ENCODE results near the gene STAU1. TPM values are rescaled to one million over a fixed set of nuclear protein-coding genes. Genes with fewer than 3 reads are reported as not detected.
A peak's percentile ranks its signal among the peaks of the same experiment; 100 is the strongest.

STAU1 gene
- total and polyA plus RNA-seq, 2 of the 13 experiments (the other 11 are each of a cell fraction or from before 2014, with no cell fraction given): 119 to 133 TPM

GRCh38 chr20:49207076-49207475 lies 18.9 kb upstream of the STAU1 start:
- ChIA-PET CTCF (ENCODE audit: low intra/inter-chr PET ratio, low total read pairs) (interaction anchor here (2.1 kb wide), 1 partner anchor 74 kb away, joined by 18 read pairs; no protein-coding TSS in a partner anchor), POLR2A (interaction anchor here (1.3 kb wide), 1 partner anchor 12 kb away, joined by 6 read pairs; the partner anchor contains the start of gene DDX27)
- Histone ChIP-seq H2AFZ (ENCODE audit: low read length) (no peak overlapping the region), H3K4me3 (replicated peaks in 1 of 3; ENCODE audit: insufficient read depth in 1 of 3, low read depth in 2 of 3, low read length in 3 of 3) (no peak overlapping the region; a peak in 1 of 6 replicates), H3K36me3 (replicated peaks in 1 of 2; ENCODE audit: control insufficient read depth in 1 of 2, insufficient read depth in 2 of 2, low read length in 2 of 2) (no peaks in the 10 kb centered on the region), H3K4me1 (ENCODE audit: insufficient read depth, low read length) (0 out of 2 replicates have a peak, but pooled peaks cover 12% of the 10 kb centered on the region), H3K27me3 (ENCODE audit: control insufficient read depth in 1 of 2, insufficient read depth in 2 of 2, low read length in 2 of 2) (no peaks in the 10 kb centered on the region), H4K20me1 (ENCODE audit: insufficient read depth, low read length) (no peaks in the 10 kb centered on the region), H3K9me3 (ENCODE audit: low read length) (peaks cover 6% of the 10 kb centered on the region), H3K9ac (ENCODE audit: insufficient read depth, low read depth, low read length) (no peak overlapping the region), H3K27ac (ENCODE audit: extremely low read length, insufficient read depth, low read length) (no peak overlapping the region), H3K79me2 (ENCODE audit: insufficient read depth, low read length) (no peaks in the 10 kb centered on the region), H3K4me2 (ENCODE audit: low read depth, low read length) (peak overlapping the region; percentile 36)
- intact Hi-C loops (cut with micrococcal nuclease; ENCODE audit: unreplicated experiment) (loop anchor here (1.0 kb wide), 1 partner anchor 74 kb away; no protein-coding TSS in a partner anchor), in situ Hi-C loops (cut with HindIII; ENCODE audit: extremely low pct_ligation_motif_present, low pct_unique_long_range_greater_than_20kb) (no loop called here)
- 46% methylated on average over 6 of the region's 6 CpGs for WGBS (ENCODE audit: low lambda C conversion rate)
- peak; percentile 76 for DNase-seq (ENCODE audit: low spot score)
- no TSS peak for BruUV-seq (replicated peaks)
- ATAC-seq: peak; percentile 98
- FAIRE-seq: peak; percentile 69
- TF ChIP-seq ZNF766 (CRISPR knock-in tag; IDR thresholded peaks at IDR 0.05; ENCODE audit: borderline replicate concordance): no peak; the same call in 1 of the 2 replicates
- peak; percentile 52; the same call in 1 of the 2 replicates for TF ChIP-seq ZNF501 (CRISPR knock-in tag; IDR thresholded peaks at IDR 0.05)
- TF ChIP-seq KDM2A (CRISPR knock-in tag; IDR thresholded peaks at IDR 0.05; ENCODE audit: borderline replicate concordance, low read depth): 0 out of 2 replicates have a peak, but pooled peaks have one; percentile 53
- TF ChIP-seq KMT2B (CRISPR knock-in tag; IDR thresholded peaks at IDR 0.05): 0 out of 2 replicates have a peak, but pooled peaks have one; percentile 18
- TF ChIP-seq FOXA1 (IDR thresholded peaks at IDR 0.05): no peak
- TF ChIP-seq FOXA1 (CRISPR knock-in tag; IDR thresholded peaks at IDR 0.05): no peak
- TF ChIP-seq, protein P1, sequence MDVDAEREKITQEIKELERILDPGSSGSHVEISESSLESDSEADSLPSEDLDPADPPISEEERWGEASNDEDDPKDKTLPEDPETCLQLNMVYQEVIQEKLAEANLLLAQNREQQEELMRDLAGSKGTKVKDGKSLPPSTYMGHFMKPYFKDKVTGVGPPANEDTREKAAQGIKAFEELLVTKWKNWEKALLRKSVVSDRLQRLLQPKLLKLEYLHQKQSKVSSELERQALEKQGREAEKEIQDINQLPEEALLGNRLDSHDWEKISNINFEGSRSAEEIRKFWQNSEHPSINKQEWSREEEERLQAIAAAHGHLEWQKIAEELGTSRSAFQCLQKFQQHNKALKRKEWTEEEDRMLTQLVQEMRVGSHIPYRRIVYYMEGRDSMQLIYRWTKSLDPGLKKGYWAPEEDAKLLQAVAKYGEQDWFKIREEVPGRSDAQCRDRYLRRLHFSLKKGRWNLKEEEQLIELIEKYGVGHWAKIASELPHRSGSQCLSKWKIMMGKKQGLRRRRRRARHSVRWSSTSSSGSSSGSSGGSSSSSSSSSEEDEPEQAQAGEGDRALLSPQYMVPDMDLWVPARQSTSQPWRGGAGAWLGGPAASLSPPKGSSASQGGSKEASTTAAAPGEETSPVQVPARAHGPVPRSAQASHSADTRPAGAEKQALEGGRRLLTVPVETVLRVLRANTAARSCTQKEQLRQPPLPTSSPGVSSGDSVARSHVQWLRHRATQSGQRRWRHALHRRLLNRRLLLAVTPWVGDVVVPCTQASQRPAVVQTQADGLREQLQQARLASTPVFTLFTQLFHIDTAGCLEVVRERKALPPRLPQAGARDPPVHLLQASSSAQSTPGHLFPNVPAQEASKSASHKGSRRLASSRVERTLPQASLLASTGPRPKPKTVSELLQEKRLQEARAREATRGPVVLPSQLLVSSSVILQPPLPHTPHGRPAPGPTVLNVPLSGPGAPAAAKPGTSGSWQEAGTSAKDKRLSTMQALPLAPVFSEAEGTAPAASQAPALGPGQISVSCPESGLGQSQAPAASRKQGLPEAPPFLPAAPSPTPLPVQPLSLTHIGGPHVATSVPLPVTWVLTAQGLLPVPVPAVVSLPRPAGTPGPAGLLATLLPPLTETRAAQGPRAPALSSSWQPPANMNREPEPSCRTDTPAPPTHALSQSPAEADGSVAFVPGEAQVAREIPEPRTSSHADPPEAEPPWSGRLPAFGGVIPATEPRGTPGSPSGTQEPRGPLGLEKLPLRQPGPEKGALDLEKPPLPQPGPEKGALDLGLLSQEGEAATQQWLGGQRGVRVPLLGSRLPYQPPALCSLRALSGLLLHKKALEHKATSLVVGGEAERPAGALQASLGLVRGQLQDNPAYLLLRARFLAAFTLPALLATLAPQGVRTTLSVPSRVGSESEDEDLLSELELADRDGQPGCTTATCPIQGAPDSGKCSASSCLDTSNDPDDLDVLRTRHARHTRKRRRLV (CRISPR knock-in tag; IDR thresholded peaks at IDR 0.05): no peak
- 0 out of 2 replicates have a peak, but pooled peaks have one; percentile 39 for TF ChIP-seq ZBTB43 (CRISPR knock-in tag; conservative IDR thresholded peaks at IDR 0.05)
- TF ChIP-seq TSC22D2 (CRISPR knock-in tag; IDR thresholded peaks at IDR 0.05; ENCODE audit: borderline replicate concordance): no peak
- no peak for TF ChIP-seq ZNF275 (CRISPR knock-in tag; IDR thresholded peaks at IDR 0.05; ENCODE audit: borderline replicate concordance)
- no peak for TF ChIP-seq SNAI1 (CRISPR knock-in tag; IDR thresholded peaks at IDR 0.05; ENCODE audit: borderline replicate concordance)
- peak; percentile 57; the same call in 1 of the 2 replicates for TF ChIP-seq ZFP1 (CRISPR knock-in tag; IDR thresholded peaks at IDR 0.05)
- peak; percentile 32; the same call in 1 of the 2 replicates for TF ChIP-seq ELF3 (CRISPR knock-in tag; IDR thresholded peaks at IDR 0.05)
- peak; percentile 39; the same call in 1 of the 2 replicates for TF ChIP-seq ZNF205 (CRISPR knock-in tag; IDR thresholded peaks at IDR 0.05)
- TF ChIP-seq TEAD3 (CRISPR knock-in tag; optimal IDR thresholded peaks at IDR 0.05; ENCODE audit: borderline replicate concordance): peak; percentile 47
- no peak for TF ChIP-seq MYPOP (CRISPR knock-in tag; IDR thresholded peaks at IDR 0.05)
- no peak for TF ChIP-seq SKI (IDR thresholded peaks at IDR 0.05; ENCODE audit: partially characterized antibody)
